H1 (cell line): Measurements from ENCODE around the gene SPAG16. TPM values are rescaled to one million over a fixed set of nuclear protein-coding genes. Genes with fewer than 3 reads are reported as not detected.

Experiments used
- FOSL1 ChIP-seq: IDR thresholded peaks from 2 replicates; pipeline ENCODE4 v1.6.1; 2011; ENCODE audit warnings: mild to moderate bottlenecking, low read depth, low read length, moderate library complexity; ENCODE audit not compliant: insufficient read depth
- TBP ChIP-seq: IDR thresholded peaks from 2 replicates; pipeline ENCODE4 v1.6.1; 2011; ENCODE audit warnings: low read depth, low read length, improper control_type of control experiment
- polyA plus RNA-seq, 7 experiments: library from polyadenylated mRNA; depleted of rRNA in 3 of 7; stranded (reverse) in 5 of 7; unstranded in 2 of 7; fragments of >200 nt in 5 of 7; fragments of 200-250 nt in 2 of 7; gene quantifications; 1 replicate in 5 of 7; 2 replicates in 1 of 7; 4 replicates in 1 of 7; pipeline versions ENCODE4 v1.2.1 to v1.2.3, GENCODE V29; 2011 to 2013; ENCODE audit warnings: missing spikeins in 2 of 7, mixed read lengths in 2 of 7
- total RNA-seq: library from RNA; stranded (reverse); fragmentation: NEBNext Ultra II Directional; extraction: Animal tissue kit (Norgen Biotek cat#: 25700); gene quantifications from 2 replicates; pipeline ENCODE4 v1.2.1, GENCODE V29; 2021

Gene SPAG16
- total and polyA plus RNA-seq, 2 of the 8 experiments (the other 6 are each of a cell fraction or from before 2014, with no cell fraction given): 6.0 to 14.9 TPM

GRCh38 chr2:214322662-214323061 is 1038.4 kb downstream of the SPAG16 start (continued):
- TF ChIP-seq FOSL1 (no peak), TBP (no peak)
